ENCODE results near the gene IGFBP1.

GRCh38 chr7:45910855-45911254 is 22.6 kb downstream of the IGFBP1 start:
- no peak for TF ChIP-seq EP300 (IDR thresholded peaks at IDR 0.05; ENCODE audit: borderline replicate concordance)
- TF ChIP-seq TAF1 (IDR thresholded peaks at IDR 0.05; ENCODE audit: low read depth), result no peak
- no peak for TF ChIP-seq MAX (IDR thresholded peaks at IDR 0.05)
- no peak for TF ChIP-seq YY1 (IDR thresholded peaks at IDR 0.05; ENCODE audit: low read depth)
- TF ChIP-seq, protein P1, sequence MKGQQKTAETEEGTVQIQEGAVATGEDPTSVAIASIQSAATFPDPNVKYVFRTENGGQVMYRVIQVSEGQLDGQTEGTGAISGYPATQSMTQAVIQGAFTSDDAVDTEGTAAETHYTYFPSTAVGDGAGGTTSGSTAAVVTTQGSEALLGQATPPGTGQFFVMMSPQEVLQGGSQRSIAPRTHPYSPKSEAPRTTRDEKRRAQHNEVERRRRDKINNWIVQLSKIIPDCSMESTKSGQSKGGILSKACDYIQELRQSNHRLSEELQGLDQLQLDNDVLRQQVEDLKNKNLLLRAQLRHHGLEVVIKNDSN (IDR thresholded peaks at IDR 0.05), result no peak
- TF ChIP-seq, protein P2, sequence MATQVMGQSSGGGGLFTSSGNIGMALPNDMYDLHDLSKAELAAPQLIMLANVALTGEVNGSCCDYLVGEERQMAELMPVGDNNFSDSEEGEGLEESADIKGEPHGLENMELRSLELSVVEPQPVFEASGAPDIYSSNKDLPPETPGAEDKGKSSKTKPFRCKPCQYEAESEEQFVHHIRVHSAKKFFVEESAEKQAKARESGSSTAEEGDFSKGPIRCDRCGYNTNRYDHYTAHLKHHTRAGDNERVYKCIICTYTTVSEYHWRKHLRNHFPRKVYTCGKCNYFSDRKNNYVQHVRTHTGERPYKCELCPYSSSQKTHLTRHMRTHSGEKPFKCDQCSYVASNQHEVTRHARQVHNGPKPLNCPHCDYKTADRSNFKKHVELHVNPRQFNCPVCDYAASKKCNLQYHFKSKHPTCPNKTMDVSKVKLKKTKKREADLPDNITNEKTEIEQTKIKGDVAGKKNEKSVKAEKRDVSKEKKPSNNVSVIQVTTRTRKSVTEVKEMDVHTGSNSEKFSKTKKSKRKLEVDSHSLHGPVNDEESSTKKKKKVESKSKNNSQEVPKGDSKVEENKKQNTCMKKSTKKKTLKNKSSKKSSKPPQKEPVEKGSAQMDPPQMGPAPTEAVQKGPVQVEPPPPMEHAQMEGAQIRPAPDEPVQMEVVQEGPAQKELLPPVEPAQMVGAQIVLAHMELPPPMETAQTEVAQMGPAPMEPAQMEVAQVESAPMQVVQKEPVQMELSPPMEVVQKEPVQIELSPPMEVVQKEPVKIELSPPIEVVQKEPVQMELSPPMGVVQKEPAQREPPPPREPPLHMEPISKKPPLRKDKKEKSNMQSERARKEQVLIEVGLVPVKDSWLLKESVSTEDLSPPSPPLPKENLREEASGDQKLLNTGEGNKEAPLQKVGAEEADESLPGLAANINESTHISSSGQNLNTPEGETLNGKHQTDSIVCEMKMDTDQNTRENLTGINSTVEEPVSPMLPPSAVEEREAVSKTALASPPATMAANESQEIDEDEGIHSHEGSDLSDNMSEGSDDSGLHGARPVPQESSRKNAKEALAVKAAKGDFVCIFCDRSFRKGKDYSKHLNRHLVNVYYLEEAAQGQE (IDR thresholded peaks at IDR 0.05; ENCODE audit: low read depth), result no peak
- no peak for TF ChIP-seq NFIC (IDR thresholded peaks at IDR 0.05)
- TF ChIP-seq EGR1 (IDR thresholded peaks at IDR 0.05), result no peak
- TF ChIP-seq RAD21 (IDR thresholded peaks at IDR 0.05; ENCODE audit: low read depth), result no peak
- TF ChIP-seq CREB1 (IDR thresholded peaks at IDR 0.05; ENCODE audit: low read depth), result no peak
- no peak for TF ChIP-seq TCF12 (IDR thresholded peaks at IDR 0.05; ENCODE audit: low read depth)
- TF ChIP-seq TEAD4 (IDR thresholded peaks at IDR 0.05), result no peak
- no peak for TF ChIP-seq ZBTB7A (IDR thresholded peaks at IDR 0.05; ENCODE audit: low read depth)
- no peak for TF ChIP-seq CEBPB (IDR thresholded peaks at IDR 0.05)

All from Ishikawa (cell line).